Measurements from ENCODE around the gene GSG1. TPM values are rescaled to one million over a fixed set of nuclear protein-coding genes. Genes with fewer than 3 reads are reported as not detected.

The GSG1 gene
- total RNA-seq, 3 donors from 2014 or later = not detected

DNA sequence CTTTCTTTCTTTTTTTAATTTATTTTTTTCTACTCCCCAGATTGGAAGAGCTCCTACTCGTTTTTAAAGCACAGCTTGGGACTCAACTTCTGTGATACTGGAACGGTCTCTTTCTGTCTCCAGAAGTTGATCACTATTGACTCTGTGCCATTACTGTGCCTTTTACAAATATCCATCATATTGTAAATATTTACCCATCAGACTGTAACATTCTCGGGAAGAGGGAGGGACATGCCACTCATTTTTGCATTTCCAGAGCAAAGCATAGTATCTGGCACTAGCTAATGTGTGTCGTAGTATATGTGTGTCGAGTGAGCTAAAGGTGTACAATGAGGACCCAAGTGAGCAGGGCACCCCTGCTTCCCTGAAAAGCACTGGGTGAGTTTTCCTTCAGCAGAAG, 24.0 kb upstream of the GSG1 start:
- Histone ChIP-seq H3K4me1 (ENCODE audit: low read depth) (no peaks in the 10 kb centered on the region), H3K4me3 (no peak overlapping the region), H3K9me3 (no peaks in the 10 kb centered on the region), H3K36me3 (ENCODE audit: low read depth) (no peaks in the 10 kb centered on the region)
- ATAC-seq (peak; percentile 7), DNase-seq (no peak)
- intact Hi-C loops (cut with DNase I, micrococcal nuclease) = no loop called here
- TF ChIP-seq, protein P1, sequence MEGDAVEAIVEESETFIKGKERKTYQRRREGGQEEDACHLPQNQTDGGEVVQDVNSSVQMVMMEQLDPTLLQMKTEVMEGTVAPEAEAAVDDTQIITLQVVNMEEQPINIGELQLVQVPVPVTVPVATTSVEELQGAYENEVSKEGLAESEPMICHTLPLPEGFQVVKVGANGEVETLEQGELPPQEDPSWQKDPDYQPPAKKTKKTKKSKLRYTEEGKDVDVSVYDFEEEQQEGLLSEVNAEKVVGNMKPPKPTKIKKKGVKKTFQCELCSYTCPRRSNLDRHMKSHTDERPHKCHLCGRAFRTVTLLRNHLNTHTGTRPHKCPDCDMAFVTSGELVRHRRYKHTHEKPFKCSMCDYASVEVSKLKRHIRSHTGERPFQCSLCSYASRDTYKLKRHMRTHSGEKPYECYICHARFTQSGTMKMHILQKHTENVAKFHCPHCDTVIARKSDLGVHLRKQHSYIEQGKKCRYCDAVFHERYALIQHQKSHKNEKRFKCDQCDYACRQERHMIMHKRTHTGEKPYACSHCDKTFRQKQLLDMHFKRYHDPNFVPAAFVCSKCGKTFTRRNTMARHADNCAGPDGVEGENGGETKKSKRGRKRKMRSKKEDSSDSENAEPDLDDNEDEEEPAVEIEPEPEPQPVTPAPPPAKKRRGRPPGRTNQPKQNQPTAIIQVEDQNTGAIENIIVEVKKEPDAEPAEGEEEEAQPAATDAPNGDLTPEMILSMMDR (IDR thresholded peaks at IDR 0.05) = no peak

DNA sequence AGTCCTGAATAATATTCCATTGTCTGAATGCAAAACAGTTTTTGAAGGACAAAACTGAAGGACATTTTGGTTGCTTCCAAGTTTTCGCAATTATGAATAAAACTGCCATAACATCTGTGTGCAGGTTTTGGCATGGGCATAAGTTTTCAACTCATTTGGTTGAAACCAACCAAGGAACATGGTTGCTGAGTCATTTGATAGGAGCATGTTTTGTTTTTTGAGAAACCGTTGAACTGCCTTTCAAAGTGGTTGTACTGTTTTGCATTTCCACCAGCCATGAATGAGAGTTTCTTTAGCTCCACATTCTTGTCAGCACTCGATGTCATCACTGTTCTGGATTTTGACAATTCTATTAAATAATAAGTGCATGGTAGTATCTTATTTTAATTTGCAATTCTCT, 23.0 kb upstream of the GSG1 start:
- no peak overlapping the region for H3K4me3 ChIP-seq
- H3K4me1 ChIP-seq (ENCODE audit: low read depth) = no peaks in the 10 kb centered on the region
- DNase-seq = no peak
- H3K9me3 ChIP-seq = no peaks in the 10 kb centered on the region
- intact Hi-C loops (cut with DNase I, micrococcal nuclease) = no loop called here
- TF ChIP-seq, protein P1 (IDR thresholded peaks at IDR 0.05) = no peak
- H3K36me3 ChIP-seq (ENCODE audit: low read depth) = no peaks in the 10 kb centered on the region
- ATAC-seq = no peak

GRCh38 chr12:13125996-13126395, 22.5 kb upstream of the GSG1 start:
- intact Hi-C loops (cut with DNase I, micrococcal nuclease) = no loop called here
- Histone ChIP-seq H3K36me3 (ENCODE audit: low read depth) (no peaks in the 10 kb centered on the region), H3K4me3 (no peak overlapping the region), H3K9me3 (no peaks in the 10 kb centered on the region), H3K4me1 (ENCODE audit: low read depth) (no peaks in the 10 kb centered on the region)
- DNase-seq (no peak), ATAC-seq (no peak)
- TF ChIP-seq, protein P1 (IDR thresholded peaks at IDR 0.05) = no peak

DNA sequence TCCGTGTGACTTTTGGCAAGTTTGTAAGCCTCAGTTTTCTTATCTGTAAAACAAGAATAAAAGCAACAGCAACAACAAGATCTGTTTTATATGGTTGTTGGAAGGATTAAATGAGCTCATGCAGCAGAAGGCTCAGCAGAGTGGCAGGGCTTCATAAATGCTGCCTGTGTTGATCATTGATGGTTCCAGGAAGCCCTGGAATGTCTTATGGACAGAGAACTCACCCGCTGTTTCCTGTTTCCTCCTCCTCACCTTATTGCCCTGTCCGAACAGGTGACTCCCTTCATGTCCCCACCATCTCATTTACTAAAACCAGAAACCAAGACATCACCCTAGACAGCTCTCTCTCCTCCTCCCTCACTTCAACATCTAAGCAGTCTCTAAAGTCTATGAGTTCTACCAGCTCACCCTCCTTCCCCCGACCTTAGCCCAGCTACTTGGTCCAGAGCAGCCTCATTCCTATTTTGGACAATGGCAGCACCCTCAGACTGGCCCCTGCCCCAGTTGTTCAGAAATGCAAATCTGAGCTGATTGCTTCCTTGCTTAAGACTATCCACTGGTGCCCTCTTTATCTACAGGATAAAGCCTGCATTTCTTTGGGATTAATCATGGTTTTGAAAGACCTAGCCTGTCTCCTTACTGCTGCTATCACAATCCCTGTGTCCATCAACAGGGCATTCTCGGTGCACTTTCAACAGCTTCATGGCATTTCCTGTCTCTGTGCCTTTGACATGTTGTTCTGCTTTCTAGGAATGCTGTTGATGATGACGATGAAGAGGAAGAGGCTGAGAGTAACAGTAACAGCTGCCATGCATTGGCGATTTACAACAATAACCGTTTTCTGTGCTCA, 21.4 kb upstream of the GSG1 start:
- ATAC-seq = peak; percentile 20
- no peaks in the 10 kb centered on the region for H3K9me3 ChIP-seq

DNA sequence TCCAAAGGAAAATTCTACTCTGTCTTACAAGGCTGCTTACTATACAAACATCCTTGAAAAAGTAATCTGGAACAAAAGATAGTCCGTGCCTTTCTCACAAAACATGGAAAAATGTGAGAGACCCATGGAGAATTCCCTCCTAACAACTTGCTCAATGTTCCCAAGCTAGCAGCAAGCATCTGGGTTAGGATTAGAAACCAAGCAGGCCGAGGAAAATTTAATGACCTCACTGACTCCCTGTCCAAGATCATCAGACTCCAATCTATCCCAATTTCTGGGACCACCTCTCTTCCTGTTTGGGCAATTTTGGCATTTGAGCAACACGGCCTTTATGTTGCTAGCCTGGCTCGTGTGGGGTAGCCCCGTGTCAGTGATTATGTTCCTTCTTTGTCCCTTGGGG, 18.1 kb upstream of the GSG1 start:
- Histone ChIP-seq H3K4me3 (no peak overlapping the region), H3K4me1 (ENCODE audit: low read depth) (no peaks in the 10 kb centered on the region), H3K36me3 (ENCODE audit: low read depth) (no peaks in the 10 kb centered on the region), H3K9me3 (no peaks in the 10 kb centered on the region)
- ATAC-seq = no peak
- TF ChIP-seq, protein P1 (IDR thresholded peaks at IDR 0.05) = no peak
- DNase-seq = no peak
- intact Hi-C loops (cut with DNase I, micrococcal nuclease) = no loop called here

More for the DNA sequence above, 21.4 kb upstream of the GSG1 start:
- no peak overlapping the region for H3K4me3 ChIP-seq
- H3K36me3 ChIP-seq (ENCODE audit: low read depth) = no peaks in the 10 kb centered on the region
- H3K4me1 ChIP-seq (ENCODE audit: low read depth) = no peaks in the 10 kb centered on the region
- no peak for DNase-seq
- TF ChIP-seq, protein P1 (IDR thresholded peaks at IDR 0.05) = no peak
- intact Hi-C loops (cut with DNase I, micrococcal nuclease) = no loop called here
